Neural cell (in vitro differentiated cells): ENCODE measurements around the gene LHFPL5.

Source experiments
- CTCF ChIP-seq: fragments of 450-650 bp; IDR thresholded peaks from 2 replicates; pipeline ENCODE4 v1.5.1; 2014; ENCODE audit warnings: antibody characterized with exemption, mild to moderate bottlenecking, moderate library complexity; ENCODE audit not compliant: poor library complexity, severe bottlenecking
- EP300 ChIP-seq: fragments of 450-650 bp; conservative IDR thresholded peaks from 2 replicates; pipeline ENCODE4 v1.6.1; 2014; ENCODE audit warnings: antibody characterized with exemption, mild to moderate bottlenecking, moderate library complexity; ENCODE audit not compliant: poor library complexity, severe bottlenecking
- EZH2 ChIP-seq: fragments of 200-600, 300-800 bp; shearing (Covaris generic), sonication (generic); IDR thresholded peaks from 2 replicates; pipeline ENCODE4 v1.6.1; 2014; ENCODE audit warnings: antibody characterized with exemption, low read length, borderline replicate concordance, mild to moderate bottlenecking; ENCODE audit not compliant: insufficient read depth, poor library complexity, severe bottlenecking
- POLR2AphosphoS5 ChIP-seq: IDR thresholded peaks from 2 replicates; pipeline ENCODE4 v1.6.1; 2012
- RAD21 ChIP-seq: fragments of 450-650 bp; conservative IDR thresholded peaks from 2 replicates; pipeline ENCODE4 v1.6.1; 2014; ENCODE audit warnings: antibody characterized with exemption, mild to moderate bottlenecking, moderate library complexity
- REST ChIP-seq: IDR thresholded peaks from 2 replicates; pipeline ENCODE4 v1.6.1; 2012; ENCODE audit warnings: borderline replicate concordance
- SMC3 ChIP-seq: fragments of 450-650 bp; conservative IDR thresholded peaks from 2 replicates; pipeline ENCODE4 v1.6.1; 2014; ENCODE audit warnings: antibody characterized with exemption, mild to moderate bottlenecking, moderate library complexity; ENCODE audit not compliant: poor library complexity
- TAF1 ChIP-seq: IDR thresholded peaks from 2 replicates; pipeline ENCODE4 v1.6.1; 2012; ENCODE audit warnings: low read depth

GRCh38 chr6:35797837-35798526 is 7.2 kb upstream of the LHFPL5 start:
- TF ChIP-seq POLR2AphosphoS5 = no peak
- no peak for TF ChIP-seq SMC3
- no peak for TF ChIP-seq EZH2
- TF ChIP-seq CTCF = no peak
- TF ChIP-seq TAF1 = no peak
- no peak for TF ChIP-seq RAD21
- TF ChIP-seq EP300 = no peak
- no peak for TF ChIP-seq REST
